Cardiac ventricle fibroblast (primary cell): ENCODE results near the gene SYF2. TPM values are rescaled to one million over a fixed set of nuclear protein-coding genes. Genes with fewer than 3 reads are reported as not detected.

ENCODE experiments used
- total RNA-seq: library from RNA; depleted of rRNA; stranded (reverse); fragments of >200 nt; gene quantifications from 2 replicates; pipeline ENCODE4 v1.2.3, GENCODE V29; 2015

The SYF2 gene
- total RNA-seq: 39.9 and 53.0 TPM in 2 replicates

GRCh38 chr1:25232027-25232865, at the start of gene SYF2:
SYF2 (minus strand) TSS chr1:25232502; CDS start chr1:25232467, 35 bp downstream.

GRCh38 chr1:25272238-25272637, 39.9 kb upstream of the SYF2 start, which contains the start of gene RHD:
RHD (plus strand) TSS chr1:25272509; CDS start chr1:25272548, 39 bp downstream.

GRCh38 chr1:25247024-25247828, 14.9 kb upstream of the SYF2 start, which contains the start of gene RSRP1:
RSRP1 (minus strand) TSS chr1:25247454; CDS start chr1:25246963, 491 bp downstream.

Other genes starting within 250 kb of the SYF2 start
- gene RSRP1, start 15.0 kb upstream of the SYF2 start, total RNA-seq: 52.0 and 53.4 TPM in 2 replicates
- not detected in 2 replicates for gene RHD, start 40.0 kb upstream of the SYF2 start, total RNA-seq
- gene TMEM50A, start 105.8 kb upstream of the SYF2 start, total RNA-seq: 85.7 and 108 TPM in 2 replicates
- gene RHCE, start 188.3 kb upstream of the SYF2 start, total RNA-seq: 0.25 and 1.1 TPM in 2 replicates
- 13.4 and 15.5 TPM in 2 replicates for gene MACO1, start 198.4 kb upstream of the SYF2 start, total RNA-seq